NCI-H69 (cell line): Measurements from ENCODE around the gene AMFR.

Experiments used
- DNase-seq: peaks from one replicate; lab custom pipeline; 2025; lab: John Stamatoyannopoulos, UW

AMFR gene

GRCh38 chr16:56362706-56363105 is 62.6 kb downstream of the AMFR start:
- DNase-seq: no peak

- DNase-seq: no peak
These were observed 63.2 kb downstream of the AMFR start for GRCh38 chr16:56362057-56362655.

- no peak for DNase-seq
These were observed 65.0 kb downstream of the AMFR start for GRCh38 chr16:56360117-56361008.

- no peak for DNase-seq
These were observed 67.5 kb downstream of the AMFR start for GRCh38 chr16:56357765-56358322.

GRCh38 chr16:56357241-56357764 is 68.0 kb downstream of the AMFR start:
- no peak for DNase-seq

- no peak for DNase-seq
These were observed 68.8 kb downstream of the AMFR start for GRCh38 chr16:56356276-56357240.

GRCh38 chr16:56355786-56356275 is 69.5 kb downstream of the AMFR start:
- no peak for DNase-seq

- no peak for DNase-seq
These were observed 70.1 kb downstream of the AMFR start for GRCh38 chr16:56355221-56355620.

- no peak for DNase-seq
These were observed 70.6 kb downstream of the AMFR start for GRCh38 chr16:56354746-56355145.

GRCh38 chr16:56354016-56354415 is 71.3 kb downstream of the AMFR start:
- no peak for DNase-seq

- DNase-seq: no peak
These were observed 72.1 kb downstream of the AMFR start for GRCh38 chr16:56353054-56353921.

GRCh38 chr16:56352351-56353053 is 72.8 kb downstream of the AMFR start:
- DNase-seq: peak; percentile 4

- DNase-seq: no peak
These were observed 73.9 kb downstream of the AMFR start for GRCh38 chr16:56351481-56351880.

- DNase-seq: no peak
These were observed 74.6 kb downstream of the AMFR start for GRCh38 chr16:56350491-56351405.

- DNase-seq: no peak
These were observed 75.6 kb downstream of the AMFR start for GRCh38 chr16:56349711-56350161.

GRCh38 chr16:56349086-56349415 is 76.3 kb downstream of the AMFR start:
- DNase-seq: no peak

GRCh38 chr16:56348168-56349085 is 76.9 kb downstream of the AMFR start:
- DNase-seq: no peak

GRCh38 chr16:56347670-56348069 is 77.7 kb downstream of the AMFR start:
- DNase-seq: no peak
